Neural cell (in vitro differentiated cells): ENCODE measurements around the gene SHISA7.

Source experiments
- EP300 ChIP-seq: fragments of 450-650 bp; conservative IDR thresholded peaks from 2 replicates; pipeline ENCODE4 v1.6.1; 2014; ENCODE audit warnings: antibody characterized with exemption, mild to moderate bottlenecking, moderate library complexity; ENCODE audit not compliant: poor library complexity, severe bottlenecking
- EZH2 ChIP-seq: fragments of 200-600, 300-800 bp; shearing (Covaris generic), sonication (generic); IDR thresholded peaks from 2 replicates; pipeline ENCODE4 v1.6.1; 2014; ENCODE audit warnings: antibody characterized with exemption, low read length, borderline replicate concordance, mild to moderate bottlenecking; ENCODE audit not compliant: insufficient read depth, poor library complexity, severe bottlenecking
- MXI1 ChIP-seq: fragments of 450-650 bp; conservative IDR thresholded peaks from 2 replicates; pipeline ENCODE4 v1.6.1; 2014; ENCODE audit warnings: antibody characterized with exemption, mild to moderate bottlenecking; ENCODE audit not compliant: poor library complexity, severe bottlenecking
- POLR2AphosphoS5 ChIP-seq: IDR thresholded peaks from 2 replicates; pipeline ENCODE4 v1.6.1; 2012
- RAD21 ChIP-seq: fragments of 450-650 bp; conservative IDR thresholded peaks from 2 replicates; pipeline ENCODE4 v1.6.1; 2014; ENCODE audit warnings: antibody characterized with exemption, mild to moderate bottlenecking, moderate library complexity
- SMC3 ChIP-seq: fragments of 450-650 bp; conservative IDR thresholded peaks from 2 replicates; pipeline ENCODE4 v1.6.1; 2014; ENCODE audit warnings: antibody characterized with exemption, mild to moderate bottlenecking, moderate library complexity; ENCODE audit not compliant: poor library complexity
- TF ChIP-seq, protein P1 (sequence below): fragments of 450-650 bp; IDR thresholded peaks from 2 replicates; pipeline ENCODE4 v1.5.1; 2014; ENCODE audit warnings: antibody characterized with exemption, mild to moderate bottlenecking, moderate library complexity; ENCODE audit not compliant: poor library complexity, severe bottlenecking
- TF ChIP-seq, protein P2 (sequence below): IDR thresholded peaks from 2 replicates; pipeline ENCODE4 v1.6.1; 2012; ENCODE audit warnings: borderline replicate concordance

DNA sequence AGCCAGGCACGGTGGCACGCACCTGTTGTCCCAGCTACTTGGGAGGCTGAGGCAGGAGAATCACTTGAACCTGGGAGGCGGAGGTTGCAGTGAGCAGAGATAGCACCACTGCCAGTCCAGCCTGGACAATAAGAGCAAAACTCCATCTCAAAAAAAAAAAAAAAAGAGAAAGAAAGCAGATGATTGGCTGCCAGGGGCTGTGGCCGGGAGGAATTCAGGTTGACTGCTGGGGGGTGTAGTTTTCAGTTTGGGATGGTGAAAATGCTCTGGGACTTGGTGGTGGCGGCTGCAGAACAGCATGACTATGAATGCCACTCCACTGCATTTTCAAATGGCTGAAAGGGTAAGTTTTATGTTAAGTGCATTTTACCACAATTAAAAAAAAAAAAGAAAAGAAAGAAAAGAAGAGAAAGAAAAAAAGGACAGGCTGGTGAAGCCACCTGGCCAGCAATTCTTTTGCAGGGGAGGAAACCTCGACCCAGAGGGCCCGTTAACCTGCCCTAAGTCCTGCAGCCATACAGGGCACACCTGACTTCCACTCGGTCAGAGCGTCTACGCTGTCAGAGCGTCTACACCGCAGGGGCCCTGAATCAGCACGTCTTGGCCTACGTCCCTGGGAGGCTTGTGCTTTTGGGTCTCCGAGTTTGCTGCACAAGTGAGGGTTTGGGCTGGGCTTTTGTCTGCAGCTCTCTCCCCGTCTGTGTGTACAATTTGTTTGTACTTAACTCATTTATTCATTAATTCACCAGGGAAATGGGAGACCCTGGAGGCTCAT lies 14.8 kb upstream of the SHISA7 start:
- TF ChIP-seq RAD21 (no peak), EP300 (no peak), EZH2 (no peak), POLR2AphosphoS5 (no peak), SMC3 (no peak), MXI1 (no peak)
- TF ChIP-seq, protein P1, sequence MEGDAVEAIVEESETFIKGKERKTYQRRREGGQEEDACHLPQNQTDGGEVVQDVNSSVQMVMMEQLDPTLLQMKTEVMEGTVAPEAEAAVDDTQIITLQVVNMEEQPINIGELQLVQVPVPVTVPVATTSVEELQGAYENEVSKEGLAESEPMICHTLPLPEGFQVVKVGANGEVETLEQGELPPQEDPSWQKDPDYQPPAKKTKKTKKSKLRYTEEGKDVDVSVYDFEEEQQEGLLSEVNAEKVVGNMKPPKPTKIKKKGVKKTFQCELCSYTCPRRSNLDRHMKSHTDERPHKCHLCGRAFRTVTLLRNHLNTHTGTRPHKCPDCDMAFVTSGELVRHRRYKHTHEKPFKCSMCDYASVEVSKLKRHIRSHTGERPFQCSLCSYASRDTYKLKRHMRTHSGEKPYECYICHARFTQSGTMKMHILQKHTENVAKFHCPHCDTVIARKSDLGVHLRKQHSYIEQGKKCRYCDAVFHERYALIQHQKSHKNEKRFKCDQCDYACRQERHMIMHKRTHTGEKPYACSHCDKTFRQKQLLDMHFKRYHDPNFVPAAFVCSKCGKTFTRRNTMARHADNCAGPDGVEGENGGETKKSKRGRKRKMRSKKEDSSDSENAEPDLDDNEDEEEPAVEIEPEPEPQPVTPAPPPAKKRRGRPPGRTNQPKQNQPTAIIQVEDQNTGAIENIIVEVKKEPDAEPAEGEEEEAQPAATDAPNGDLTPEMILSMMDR = no peak
- TF ChIP-seq, protein P2, sequence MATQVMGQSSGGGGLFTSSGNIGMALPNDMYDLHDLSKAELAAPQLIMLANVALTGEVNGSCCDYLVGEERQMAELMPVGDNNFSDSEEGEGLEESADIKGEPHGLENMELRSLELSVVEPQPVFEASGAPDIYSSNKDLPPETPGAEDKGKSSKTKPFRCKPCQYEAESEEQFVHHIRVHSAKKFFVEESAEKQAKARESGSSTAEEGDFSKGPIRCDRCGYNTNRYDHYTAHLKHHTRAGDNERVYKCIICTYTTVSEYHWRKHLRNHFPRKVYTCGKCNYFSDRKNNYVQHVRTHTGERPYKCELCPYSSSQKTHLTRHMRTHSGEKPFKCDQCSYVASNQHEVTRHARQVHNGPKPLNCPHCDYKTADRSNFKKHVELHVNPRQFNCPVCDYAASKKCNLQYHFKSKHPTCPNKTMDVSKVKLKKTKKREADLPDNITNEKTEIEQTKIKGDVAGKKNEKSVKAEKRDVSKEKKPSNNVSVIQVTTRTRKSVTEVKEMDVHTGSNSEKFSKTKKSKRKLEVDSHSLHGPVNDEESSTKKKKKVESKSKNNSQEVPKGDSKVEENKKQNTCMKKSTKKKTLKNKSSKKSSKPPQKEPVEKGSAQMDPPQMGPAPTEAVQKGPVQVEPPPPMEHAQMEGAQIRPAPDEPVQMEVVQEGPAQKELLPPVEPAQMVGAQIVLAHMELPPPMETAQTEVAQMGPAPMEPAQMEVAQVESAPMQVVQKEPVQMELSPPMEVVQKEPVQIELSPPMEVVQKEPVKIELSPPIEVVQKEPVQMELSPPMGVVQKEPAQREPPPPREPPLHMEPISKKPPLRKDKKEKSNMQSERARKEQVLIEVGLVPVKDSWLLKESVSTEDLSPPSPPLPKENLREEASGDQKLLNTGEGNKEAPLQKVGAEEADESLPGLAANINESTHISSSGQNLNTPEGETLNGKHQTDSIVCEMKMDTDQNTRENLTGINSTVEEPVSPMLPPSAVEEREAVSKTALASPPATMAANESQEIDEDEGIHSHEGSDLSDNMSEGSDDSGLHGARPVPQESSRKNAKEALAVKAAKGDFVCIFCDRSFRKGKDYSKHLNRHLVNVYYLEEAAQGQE = no peak
